ENCODE data around the gene RHOT2.

The RHOT2 gene

GRCh38 chr16:676913-677312 is 9.0 kb downstream of the RHOT2 start:
- Histone ChIP-seq H3K27ac (no peak overlapping the region), H3K36me3 (peaks cover 32% of the 10 kb centered on the region), H3K27me3 (peaks cover 44% of the 10 kb centered on the region), H3K9me3 (no peaks in the 10 kb centered on the region), H3K4me3 (ENCODE audit: low read depth in 1 of 2, low read length in 1 of 2) (no peak overlapping the region), H3K4me1 (ENCODE audit: control insufficient read depth in 1 of 2, insufficient read depth in 1 of 2, low read depth in 1 of 2, low read length in 1 of 2) (peaks cover 26 to 54% of the 10 kb centered on the region in 2 experiments)
- no peak for TF ChIP-seq CTCF (IDR thresholded peaks at IDR 0.05)

- Histone ChIP-seq H3K36me3 (peaks cover 32% of the 10 kb centered on the region), H3K27me3 (peaks cover 44% of the 10 kb centered on the region), H3K4me1 (ENCODE audit: control insufficient read depth in 1 of 2, insufficient read depth in 1 of 2, low read depth in 1 of 2, low read length in 1 of 2) (peaks cover 27 to 58% of the 10 kb centered on the region in 2 experiments), H3K27ac (no peak overlapping the region), H3K9me3 (no peaks in the 10 kb centered on the region), H3K4me3 (ENCODE audit: low read depth in 1 of 2, low read length in 1 of 2) (no peak overlapping the region)
- no peak for TF ChIP-seq CTCF (IDR thresholded peaks at IDR 0.05)
Observed at GRCh38 chr16:677316-678190, 9.6 kb downstream of the RHOT2 start.

GRCh38 chr16:678209-678857 is 10.4 kb downstream of the RHOT2 start:
- H3K9me3 ChIP-seq = no peaks in the 10 kb centered on the region
- peaks cover 44% of the 10 kb centered on the region for H3K27me3 ChIP-seq
- H3K4me3 ChIP-seq (ENCODE audit: low read depth in 1 of 2, low read length in 1 of 2) = no peak overlapping the region
- no peak for TF ChIP-seq CTCF (IDR thresholded peaks at IDR 0.05)
- peaks cover 28% of the 10 kb centered on the region for H3K36me3 ChIP-seq
- peaks cover 30 to 63% of the 10 kb centered on the region in 2 experiments for H3K4me1 ChIP-seq (ENCODE audit: control insufficient read depth in 1 of 2, insufficient read depth in 1 of 2, low read depth in 1 of 2, low read length in 1 of 2)
- H3K27ac ChIP-seq = no peak overlapping the region

GRCh38 chr16:678858-679813 is 11.2 kb downstream of the RHOT2 start:
- Histone ChIP-seq H3K4me1 (ENCODE audit: control insufficient read depth in 1 of 2, insufficient read depth in 1 of 2, low read depth in 1 of 2, low read length in 1 of 2) (peaks cover 37 to 69% of the 10 kb centered on the region in 2 experiments), H3K9me3 (no peaks in the 10 kb centered on the region), H3K36me3 (peaks cover 20% of the 10 kb centered on the region), H3K27ac (peak overlapping the region; percentile 86), H3K27me3 (peaks cover 43% of the 10 kb centered on the region), H3K4me3 (ENCODE audit: low read depth in 1 of 2, low read length in 1 of 2) (peak overlapping the region; percentile 42 to 91)
- TF ChIP-seq CTCF (IDR thresholded peaks at IDR 0.05) = no peak
